ENCODE measurements around the gene SCARB1.

Gene SCARB1

GRCh38 chr12:124849382-124849781, 14.3 kb downstream of the SCARB1 start:
- no peaks in the 10 kb centered on the region for H3K27me3 ChIP-seq (ENCODE audit: insufficient read depth, low read depth, severe bottlenecking)
- H3K27ac ChIP-seq = no peak overlapping the region
- TF ChIP-seq CTCF (IDR thresholded peaks at IDR 0.05; ENCODE audit: low read depth, low read length) = no peak
- no peaks in the 10 kb centered on the region for H3K9me3 ChIP-seq (ENCODE audit: severe bottlenecking)
- DNase-seq = no peak
- 0 out of 2 replicates have a peak, but pooled peaks cover 2% of the 10 kb centered on the region for H3K36me3 ChIP-seq
- no peak overlapping the region for H3K4me3 ChIP-seq (ENCODE audit: low read depth, low read length)

GRCh38 chr12:124848621-124849380, 14.9 kb downstream of the SCARB1 start:
- TF ChIP-seq CTCF (IDR thresholded peaks at IDR 0.05; ENCODE audit: low read depth, low read length) = no peak

GRCh38 chr12:124847113-124848074, 16.3 kb downstream of the SCARB1 start:
- H3K9me3 ChIP-seq (ENCODE audit: severe bottlenecking) = no peaks in the 10 kb centered on the region
- no peak overlapping the region for H3K27ac ChIP-seq
- H3K4me3 ChIP-seq (ENCODE audit: low read depth, low read length) = no peak overlapping the region
- 0 out of 2 replicates have a peak, but pooled peaks cover 2% of the 10 kb centered on the region for H3K36me3 ChIP-seq
- no peak for TF ChIP-seq CTCF (IDR thresholded peaks at IDR 0.05; ENCODE audit: low read depth, low read length)
- no peaks in the 10 kb centered on the region for H3K27me3 ChIP-seq (ENCODE audit: insufficient read depth, low read depth, severe bottlenecking)
- no peak for DNase-seq

More at GRCh38 chr12:124848621-124849380, 14.9 kb downstream of the SCARB1 start:
- Histone ChIP-seq H3K4me3 (ENCODE audit: low read depth, low read length) (no peak overlapping the region), H3K27me3 (ENCODE audit: insufficient read depth, low read depth, severe bottlenecking) (no peaks in the 10 kb centered on the region), H3K36me3 (0 out of 2 replicates have a peak, but pooled peaks cover 2% of the 10 kb centered on the region), H3K27ac (no peak overlapping the region), H3K9me3 (ENCODE audit: severe bottlenecking) (no peaks in the 10 kb centered on the region)
- DNase-seq = no peak

DNA sequence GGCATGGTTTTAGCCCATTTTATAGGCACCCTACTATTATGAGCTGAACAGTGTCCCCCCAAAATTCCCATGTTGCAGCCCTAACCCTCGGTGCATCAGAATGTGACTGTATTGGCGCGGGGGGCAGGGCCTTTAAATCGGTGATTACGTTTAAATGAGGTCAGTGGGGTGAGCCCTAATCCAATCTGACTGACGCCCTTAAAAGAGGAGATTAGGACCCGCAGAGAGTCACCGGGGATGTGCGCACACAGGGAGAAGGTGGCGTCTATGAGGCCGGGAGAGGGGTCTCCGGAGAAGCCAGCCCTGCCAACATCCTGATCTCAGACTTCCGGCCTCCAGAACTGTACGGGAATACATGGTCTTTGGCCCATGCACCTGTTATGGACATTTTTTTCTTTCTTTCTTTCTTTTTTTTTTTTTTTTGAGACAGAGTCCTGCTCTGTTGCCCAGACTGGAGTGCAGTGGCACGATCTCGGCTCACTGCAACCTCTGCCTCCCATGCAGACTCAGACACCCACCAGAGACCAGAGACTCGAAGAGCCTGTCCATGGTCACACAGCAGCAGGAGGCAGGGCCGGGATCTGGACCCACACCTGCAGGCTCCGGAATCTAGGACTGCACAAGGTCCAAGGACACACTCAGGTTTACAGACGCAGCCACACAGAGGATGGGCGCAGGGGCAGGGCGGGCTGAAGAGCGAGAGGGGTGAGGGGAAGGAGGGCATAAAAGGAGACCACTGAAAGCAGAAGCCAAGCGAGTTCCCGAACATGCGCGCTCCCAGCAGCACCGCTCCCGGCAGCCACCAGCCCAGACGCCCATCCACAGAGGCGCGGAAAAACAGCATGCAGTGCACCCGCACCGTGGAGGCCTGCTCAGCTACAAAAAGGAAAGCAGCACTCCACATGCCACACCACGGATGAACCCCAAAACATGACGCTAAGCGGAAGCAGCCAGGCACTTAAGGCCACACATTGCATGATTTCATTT, 19.0 kb downstream of the SCARB1 start:
- Histone ChIP-seq H3K4me3 (ENCODE audit: low read depth, low read length) (no peak overlapping the region), H3K27ac (no peak overlapping the region), H3K9me3 (ENCODE audit: severe bottlenecking) (no peaks in the 10 kb centered on the region), H3K27me3 (ENCODE audit: insufficient read depth, low read depth, severe bottlenecking) (no peaks in the 10 kb centered on the region), H3K36me3 (no peaks in the 10 kb centered on the region)
- no peak for TF ChIP-seq CTCF (IDR thresholded peaks at IDR 0.05; ENCODE audit: low read depth, low read length)
- peak; percentile 36 for DNase-seq

GRCh38 chr12:124842800-124843510, 20.7 kb downstream of the SCARB1 start:
- H3K27me3 ChIP-seq (ENCODE audit: insufficient read depth, low read depth, severe bottlenecking) = no peaks in the 10 kb centered on the region
- TF ChIP-seq CTCF (IDR thresholded peaks at IDR 0.05; ENCODE audit: low read depth, low read length) = no peak
- H3K4me3 ChIP-seq (ENCODE audit: low read depth, low read length) = no peak overlapping the region
- DNase-seq = no peak
- no peaks in the 10 kb centered on the region for H3K9me3 ChIP-seq (ENCODE audit: severe bottlenecking)
- H3K27ac ChIP-seq = no peak overlapping the region
- no peaks in the 10 kb centered on the region for H3K36me3 ChIP-seq

Data from WERI-Rb-1 (cell line).